ENCODE measurements around the gene PRLR. TPM values are rescaled to one million over a fixed set of nuclear protein-coding genes. Genes with fewer than 3 reads are reported as not detected.

Gene PRLR
- total and polyA plus RNA-seq, 5 donors = 0.20 to 1.7 (median 0.95) TPM

DNA sequence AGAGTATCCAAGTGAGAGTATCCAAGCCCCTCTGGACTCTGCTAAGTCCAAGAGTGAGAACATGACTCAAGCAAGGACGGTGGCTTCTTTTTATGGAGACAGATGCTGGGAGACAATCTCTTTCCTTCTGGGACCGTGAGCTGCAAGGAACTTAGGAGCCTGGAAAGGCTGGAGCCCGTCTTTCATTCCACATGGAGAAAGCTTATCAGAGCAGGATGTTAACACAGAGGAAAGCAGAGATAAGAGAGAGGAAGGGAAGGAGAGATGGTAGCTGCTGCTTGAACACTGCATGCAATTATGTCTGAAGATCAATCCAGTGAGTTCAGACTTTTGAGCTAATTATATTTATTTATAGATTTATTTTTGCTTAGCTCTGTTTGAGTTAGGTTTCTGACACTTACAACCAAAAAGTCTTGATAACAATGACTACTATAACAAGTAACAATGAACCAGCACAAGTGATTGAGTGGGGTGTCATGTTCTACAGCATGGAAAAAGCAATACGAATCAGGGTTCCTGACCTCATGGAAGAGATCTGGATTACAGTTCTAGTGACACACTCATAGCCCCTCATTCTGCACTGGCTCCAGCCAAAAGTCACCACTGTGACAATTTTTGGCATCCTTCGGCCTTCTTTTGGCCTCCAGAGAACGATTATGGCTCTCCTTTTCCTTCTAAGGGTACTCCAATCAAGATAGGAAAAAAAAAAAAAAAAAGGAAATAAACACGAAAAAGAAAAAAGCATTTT lies 71.5 kb downstream of the PRLR start:
- intact Hi-C loops (cut with DNase I) = no loop called here
- DNase-seq (no peak), ATAC-seq (peak; percentile 64 to 70)
- peaks cover 3% of the 10 kb centered on the region for H3K4me1 ChIP-seq (ENCODE audit: control insufficient read depth, insufficient read depth, low read length)
- H3K27ac ChIP-seq (ENCODE audit: low read length) = no peak overlapping the region
- no peaks in the 10 kb centered on the region for H3K27me3 ChIP-seq (ENCODE audit: control insufficient read depth, insufficient read depth)
- H3K9me3 ChIP-seq (ENCODE audit: control insufficient read depth, low read length) = no peaks in the 10 kb centered on the region
- H3K4me3 ChIP-seq (ENCODE audit: low read length) = no peak overlapping the region
- 29% methylated on average over 7 of the region's 7 CpGs for WGBS

DNA sequence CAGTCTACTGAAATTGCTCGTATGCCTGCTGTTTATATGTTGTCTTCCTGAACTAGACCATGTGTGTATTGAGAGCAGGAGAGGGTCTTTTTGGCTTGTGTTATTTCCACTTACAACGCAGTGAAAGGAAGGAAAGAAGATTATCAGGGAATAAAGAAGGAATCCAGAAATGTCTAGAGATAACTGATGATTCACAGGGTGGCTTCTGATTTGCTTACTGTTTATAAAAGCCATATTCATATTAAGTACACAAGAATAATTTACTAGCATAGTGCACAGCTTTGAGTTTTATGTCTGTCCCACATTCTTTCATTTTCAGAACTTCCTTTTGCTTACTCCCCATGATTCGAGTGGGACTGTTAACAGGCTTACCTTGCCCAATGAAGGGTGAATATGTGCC lies 72.1 kb downstream of the PRLR start:
- Histone ChIP-seq H3K27ac (ENCODE audit: low read length) (no peak overlapping the region), H3K27me3 (ENCODE audit: control insufficient read depth, insufficient read depth) (no peaks in the 10 kb centered on the region), H3K9me3 (ENCODE audit: control insufficient read depth, low read length) (no peaks in the 10 kb centered on the region), H3K4me1 (ENCODE audit: control insufficient read depth, insufficient read depth, low read length) (peaks cover 3% of the 10 kb centered on the region), H3K4me3 (ENCODE audit: low read length) (no peak overlapping the region)
- 51% methylated on average over 3 of the region's 3 CpGs for WGBS
- intact Hi-C loops (cut with DNase I) = no loop called here
- ATAC-seq (no peak), DNase-seq (no peak)

DNA sequence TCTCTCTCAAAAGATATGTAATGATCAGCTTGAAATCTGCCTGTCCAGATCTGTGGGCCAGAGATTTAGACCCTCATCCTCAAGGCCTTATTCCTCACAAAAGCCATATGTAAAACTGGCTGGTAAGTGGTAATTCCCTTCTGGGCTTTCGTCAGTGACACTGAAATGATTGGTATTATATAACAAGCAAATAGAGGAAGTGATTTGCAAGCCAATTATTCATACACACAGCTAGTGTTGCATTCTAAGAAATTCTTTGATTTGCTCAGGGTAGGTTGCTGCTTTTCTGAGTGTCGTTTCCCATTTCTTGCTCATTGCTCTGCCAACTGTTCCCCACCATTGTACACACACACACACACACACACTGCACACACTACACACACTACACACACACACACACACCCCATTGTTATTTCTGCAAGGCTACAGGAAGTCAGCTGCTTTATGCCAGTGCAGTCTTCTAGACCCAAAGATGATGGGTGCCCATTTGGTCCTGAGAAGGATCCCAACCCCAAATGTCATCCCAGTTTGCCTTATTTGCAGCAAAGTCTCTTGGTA lies 76.8 kb downstream of the PRLR start:
- no peak overlapping the region for H3K27ac ChIP-seq (ENCODE audit: low read length)
- H3K9me3 ChIP-seq (ENCODE audit: control insufficient read depth, low read length) = no peaks in the 10 kb centered on the region
- intact Hi-C loops (cut with DNase I) = no loop called here
- DNase-seq (no peak), ATAC-seq (no peak)
- WGBS = 64% methylated on average over 2 of the region's 2 CpGs
- no peak overlapping the region for H3K4me3 ChIP-seq (ENCODE audit: low read length)
- no peaks in the 10 kb centered on the region for H3K4me1 ChIP-seq (ENCODE audit: control insufficient read depth, insufficient read depth, low read length)
- no peaks in the 10 kb centered on the region for H3K27me3 ChIP-seq (ENCODE audit: control insufficient read depth, insufficient read depth)

DNA sequence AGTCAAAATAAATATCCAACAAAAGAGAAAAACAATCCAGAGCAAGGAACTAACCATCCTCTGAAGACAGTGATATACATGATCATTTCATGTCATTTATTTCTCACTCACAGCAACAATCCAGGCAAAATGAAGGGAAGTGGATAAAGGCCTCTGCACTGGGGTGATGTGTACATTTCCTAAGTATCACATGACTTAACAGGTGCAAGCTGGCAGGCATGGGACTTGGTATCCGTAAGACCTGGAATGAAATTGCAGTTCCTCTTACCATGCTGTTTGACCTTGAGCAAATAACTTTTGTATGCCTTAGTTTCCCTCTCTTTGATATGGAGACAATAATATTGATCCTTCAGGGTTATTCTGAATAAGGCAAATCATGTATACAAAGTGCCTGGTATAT lies 77.6 kb downstream of the PRLR start:
- 85% methylated on average over 1 of the region's 1 CpG for WGBS
- DNase-seq = no peak

DNA sequence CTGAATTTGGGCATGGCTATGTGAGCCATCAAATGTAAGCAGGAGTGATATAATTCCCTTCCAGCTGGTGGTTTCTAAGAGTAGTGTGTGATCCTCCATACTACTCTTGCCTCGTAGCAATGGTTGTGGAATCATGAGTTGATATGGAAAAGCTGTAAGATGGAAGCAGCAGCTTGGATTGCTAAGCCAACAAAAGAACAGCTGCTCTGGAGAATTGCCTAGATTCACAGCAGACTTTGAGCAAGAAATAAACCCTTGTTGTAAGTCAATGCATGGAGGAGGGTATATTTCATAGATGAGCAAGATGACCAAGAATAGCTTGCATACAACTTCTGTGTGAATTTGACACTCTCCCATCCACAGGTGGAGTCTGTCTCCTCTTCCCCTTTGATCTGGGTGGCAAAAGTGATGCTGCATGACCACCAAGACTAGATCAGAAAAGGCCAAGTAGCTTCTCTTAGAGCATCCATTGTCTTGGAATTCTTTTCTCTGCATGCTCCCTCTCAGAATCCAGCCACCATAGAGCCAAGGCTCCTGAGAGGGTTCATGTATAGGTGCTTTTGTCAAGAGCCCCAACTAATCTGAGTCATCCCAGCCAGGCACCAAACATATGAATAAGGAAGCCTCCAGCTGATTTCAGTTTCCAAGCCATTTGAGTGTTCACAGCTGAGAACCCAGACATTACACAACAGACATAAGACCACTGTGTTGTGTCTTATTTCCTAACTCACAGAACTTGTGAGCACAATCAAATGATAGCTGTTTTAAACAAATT lies 79.0 kb downstream of the PRLR start:
- no peaks in the 10 kb centered on the region for H3K4me1 ChIP-seq (ENCODE audit: control insufficient read depth, insufficient read depth, low read length)
- ATAC-seq (no peak), DNase-seq (no peak)
- H3K27ac ChIP-seq (ENCODE audit: low read length) = no peak overlapping the region
- intact Hi-C loops (cut with DNase I) = no loop called here
- H3K27me3 ChIP-seq (ENCODE audit: control insufficient read depth, insufficient read depth) = no peaks in the 10 kb centered on the region
- no peak overlapping the region for H3K4me3 ChIP-seq (ENCODE audit: low read length)
- WGBS = 50% methylated on average over 1 of the region's 1 CpG
- H3K9me3 ChIP-seq (ENCODE audit: control insufficient read depth, low read length) = no peaks in the 10 kb centered on the region

More for the DNA sequence above, 77.6 kb downstream of the PRLR start:
- Histone ChIP-seq H3K9me3 (ENCODE audit: control insufficient read depth, low read length) (no peaks in the 10 kb centered on the region), H3K4me1 (ENCODE audit: control insufficient read depth, insufficient read depth, low read length) (no peaks in the 10 kb centered on the region), H3K27me3 (ENCODE audit: control insufficient read depth, insufficient read depth) (no peaks in the 10 kb centered on the region), H3K4me3 (ENCODE audit: low read length) (no peak overlapping the region), H3K27ac (ENCODE audit: low read length) (no peak overlapping the region)
- intact Hi-C loops (cut with DNase I) = no loop called here
- no peak for ATAC-seq

DNA sequence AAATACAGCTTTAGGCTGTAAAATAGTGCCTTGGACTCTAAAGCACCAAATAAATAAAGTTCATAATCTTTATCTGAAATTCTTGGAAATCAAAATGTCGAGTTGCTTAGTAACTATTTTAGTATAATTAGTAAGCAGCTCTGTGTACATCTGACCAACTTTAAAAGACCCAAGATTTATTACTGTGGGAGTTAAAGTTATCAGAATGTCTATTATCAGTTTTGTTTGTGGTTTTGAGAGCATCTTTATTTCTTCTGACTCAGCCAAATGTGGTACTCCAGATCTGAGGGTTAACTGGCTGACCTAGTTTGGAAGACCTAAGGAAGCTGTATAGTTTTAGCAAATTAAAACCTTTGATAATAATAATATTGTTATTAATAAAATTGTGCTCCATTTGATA lies 81.2 kb downstream of the PRLR start:
- DNase-seq = no peak
- WGBS = 47% methylated on average over 1 of the region's 1 CpG
- no peak for ATAC-seq
- no peaks in the 10 kb centered on the region for H3K4me1 ChIP-seq (ENCODE audit: control insufficient read depth, insufficient read depth, low read length)
- no peaks in the 10 kb centered on the region for H3K9me3 ChIP-seq (ENCODE audit: control insufficient read depth, low read length)
- intact Hi-C loops (cut with DNase I) = no loop called here
- no peak overlapping the region for H3K27ac ChIP-seq (ENCODE audit: low read length)
- no peak overlapping the region for H3K4me3 ChIP-seq (ENCODE audit: low read length)
- no peaks in the 10 kb centered on the region for H3K27me3 ChIP-seq (ENCODE audit: control insufficient read depth, insufficient read depth)

DNA sequence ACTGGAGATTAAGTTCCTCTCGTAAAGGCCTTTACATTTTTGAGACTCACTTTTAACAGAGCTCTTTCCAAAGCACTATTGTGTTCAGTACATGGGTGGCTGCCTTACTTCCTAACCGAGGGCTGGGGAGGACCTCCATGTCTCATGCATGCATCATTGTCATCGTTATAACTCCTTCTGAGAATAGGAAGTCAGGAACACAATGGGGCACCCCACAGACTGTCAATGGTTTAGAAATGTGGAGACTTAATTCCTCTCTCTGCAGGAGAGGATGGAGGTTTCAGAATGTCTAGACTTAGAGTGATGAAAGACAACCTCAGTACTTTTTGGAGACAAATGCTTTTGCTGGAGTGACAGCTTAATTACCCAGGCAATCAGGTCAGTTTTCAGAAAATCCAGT lies 83.9 kb downstream of the PRLR start:
- no peak overlapping the region for H3K27ac ChIP-seq (ENCODE audit: low read length)
- H3K4me1 ChIP-seq (ENCODE audit: control insufficient read depth, insufficient read depth, low read length) = no peaks in the 10 kb centered on the region
- no peak for DNase-seq
- H3K4me3 ChIP-seq (ENCODE audit: low read length) = no peak overlapping the region
- ATAC-seq = no peak
- 65% methylated on average over 3 of the region's 3 CpGs for WGBS
- intact Hi-C loops (cut with DNase I) = no loop called here
- H3K27me3 ChIP-seq (ENCODE audit: control insufficient read depth, insufficient read depth) = no peaks in the 10 kb centered on the region
- H3K9me3 ChIP-seq (ENCODE audit: control insufficient read depth, low read length) = no peaks in the 10 kb centered on the region

DNA sequence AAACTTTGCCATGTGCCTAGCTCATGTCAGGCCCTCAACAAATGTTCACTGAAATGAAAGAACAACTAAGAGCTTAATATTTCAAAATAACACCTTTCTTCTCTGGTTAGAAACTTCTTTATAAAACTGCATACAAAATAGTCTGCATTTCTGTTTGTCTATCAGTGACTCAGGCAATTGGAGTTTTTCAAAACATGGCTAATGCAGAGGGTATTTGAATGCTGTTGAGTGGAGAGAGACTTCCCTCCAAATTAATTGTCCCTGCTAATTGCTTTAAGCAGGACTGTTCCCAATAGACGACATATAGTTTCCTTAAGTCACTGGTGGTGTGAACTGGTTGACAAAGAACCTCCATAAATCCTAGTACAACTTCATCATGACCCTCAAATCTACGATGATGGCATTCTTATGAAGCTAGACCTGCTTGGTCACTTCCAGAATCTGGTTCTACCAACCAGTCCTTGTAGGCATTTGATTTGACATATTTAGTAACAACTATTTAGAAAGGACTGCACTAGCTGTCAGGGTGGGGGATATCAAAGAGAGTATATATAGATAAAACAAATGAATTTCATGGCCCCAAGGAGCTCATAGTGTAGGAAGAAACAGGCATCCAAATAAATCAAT lies 84.5 kb downstream of the PRLR start:
- DNase-seq = no peak
- intact Hi-C loops (cut with DNase I) = no loop called here
- no peak for ATAC-seq
- H3K4me1 ChIP-seq (ENCODE audit: control insufficient read depth, insufficient read depth, low read length) = no peaks in the 10 kb centered on the region
- H3K27ac ChIP-seq (ENCODE audit: low read length) = no peak overlapping the region
- WGBS = 81% methylated on average over 2 of the region's 2 CpGs
- no peaks in the 10 kb centered on the region for H3K9me3 ChIP-seq (ENCODE audit: control insufficient read depth, low read length)
- H3K27me3 ChIP-seq (ENCODE audit: control insufficient read depth, insufficient read depth) = no peaks in the 10 kb centered on the region
- H3K4me3 ChIP-seq (ENCODE audit: low read length) = no peak overlapping the region

DNA sequence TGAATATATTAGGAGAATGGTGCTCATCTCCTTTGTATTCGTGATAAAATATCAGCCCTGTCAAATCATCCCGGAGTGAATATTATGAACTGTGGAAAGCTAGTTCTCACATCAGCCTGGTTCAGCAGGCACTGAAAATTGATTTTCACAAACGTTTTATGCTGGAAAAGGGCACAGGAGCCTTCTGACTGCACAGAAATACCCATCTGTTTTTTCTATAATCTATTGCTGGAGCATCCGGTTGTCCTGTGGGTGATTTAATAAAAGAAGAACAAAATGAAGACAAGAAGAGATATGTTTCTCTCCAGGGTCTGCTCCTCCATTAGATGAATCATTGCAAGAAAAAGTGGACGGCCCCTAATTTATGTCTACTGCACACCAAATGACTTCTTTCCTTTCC lies 85.3 kb downstream of the PRLR start:
- Histone ChIP-seq H3K4me3 (ENCODE audit: low read length) (no peak overlapping the region), H3K9me3 (ENCODE audit: control insufficient read depth, low read length) (no peaks in the 10 kb centered on the region), H3K27me3 (ENCODE audit: control insufficient read depth, insufficient read depth) (no peaks in the 10 kb centered on the region), H3K4me1 (ENCODE audit: control insufficient read depth, insufficient read depth, low read length) (no peaks in the 10 kb centered on the region), H3K27ac (ENCODE audit: low read length) (no peak overlapping the region)
- DNase-seq (no peak), ATAC-seq (no peak)
- WGBS = 86% methylated on average over 5 of the region's 5 CpGs
- intact Hi-C loops (cut with DNase I) = no loop called here

DNA sequence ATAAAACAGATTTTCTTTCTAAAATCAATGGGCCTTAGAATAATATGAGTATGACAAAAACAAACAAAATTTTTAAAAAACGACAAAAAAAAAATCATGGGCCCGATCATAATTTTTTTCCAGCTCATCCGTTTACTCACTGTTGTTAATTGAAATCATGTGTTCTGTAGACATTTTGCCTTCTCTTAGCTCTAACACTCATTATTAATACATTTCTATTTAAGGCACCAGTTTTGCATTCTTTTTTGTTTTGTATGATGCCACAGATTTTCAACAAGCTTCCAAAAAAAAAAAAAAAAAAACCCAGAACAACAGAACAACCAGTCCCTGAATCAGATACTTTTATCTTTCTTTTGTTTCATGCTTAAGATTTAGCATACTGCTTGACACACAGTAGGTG lies 86.4 kb downstream of the PRLR start:
- no peaks in the 10 kb centered on the region for H3K27me3 ChIP-seq (ENCODE audit: control insufficient read depth, insufficient read depth)
- DNase-seq = no peak
- no peak overlapping the region for H3K27ac ChIP-seq (ENCODE audit: low read length)
- intact Hi-C loops (cut with DNase I) = no loop called here
- WGBS = 91% methylated on average over 3 of the region's 3 CpGs
- no peaks in the 10 kb centered on the region for H3K4me1 ChIP-seq (ENCODE audit: control insufficient read depth, insufficient read depth, low read length)
- no peaks in the 10 kb centered on the region for H3K9me3 ChIP-seq (ENCODE audit: control insufficient read depth, low read length)
- no peak for ATAC-seq
- no peak overlapping the region for H3K4me3 ChIP-seq (ENCODE audit: low read length)

DNA sequence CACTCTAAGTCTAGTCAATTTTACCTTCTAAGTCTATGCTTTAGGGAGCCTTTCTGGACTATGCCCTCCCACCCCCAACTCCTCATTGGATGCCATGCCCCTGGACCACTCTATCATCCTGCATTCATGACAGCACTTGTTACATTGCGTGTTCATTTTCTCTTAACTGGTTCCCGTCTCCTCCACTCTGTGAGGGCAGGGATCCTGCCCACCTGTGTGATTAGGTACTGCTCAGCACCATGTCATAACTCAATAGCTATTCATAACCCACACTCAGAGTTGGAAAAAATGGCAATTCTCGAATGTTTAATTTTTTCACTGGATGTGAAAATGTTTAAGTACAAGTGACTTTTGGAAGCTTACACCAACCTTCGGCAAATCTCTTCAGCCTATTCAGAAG lies 88.5 kb downstream of the PRLR start:
- Histone ChIP-seq H3K27ac (ENCODE audit: low read length) (no peak overlapping the region), H3K4me1 (ENCODE audit: control insufficient read depth, insufficient read depth, low read length) (no peaks in the 10 kb centered on the region), H3K9me3 (ENCODE audit: control insufficient read depth, low read length) (no peaks in the 10 kb centered on the region), H3K4me3 (ENCODE audit: low read length) (no peak overlapping the region), H3K27me3 (ENCODE audit: control insufficient read depth, insufficient read depth) (no peaks in the 10 kb centered on the region)
- WGBS = 93% methylated on average over 4 of the region's 4 CpGs
- no peak for ATAC-seq
- intact Hi-C loops (cut with DNase I) = no loop called here
- DNase-seq = no peak

All from right cardiac atrium (tissue), 5 donors.